IPS DF 19.7 (cell line): ENCODE data around the gene SLC25A15.
"Not testable (repeated sequence)": the region's sequence is repeated elsewhere in the genome, so short reads cannot be mapped to it uniquely, and the experiment has no call there.

Source experiments
- DNase-seq: peaks from one replicate; pipeline ENCODE4 v3.0.0-alpha.2; 2013; ENCODE audit warnings: low read depth, low spot score

Gene SLC25A15

DNA sequence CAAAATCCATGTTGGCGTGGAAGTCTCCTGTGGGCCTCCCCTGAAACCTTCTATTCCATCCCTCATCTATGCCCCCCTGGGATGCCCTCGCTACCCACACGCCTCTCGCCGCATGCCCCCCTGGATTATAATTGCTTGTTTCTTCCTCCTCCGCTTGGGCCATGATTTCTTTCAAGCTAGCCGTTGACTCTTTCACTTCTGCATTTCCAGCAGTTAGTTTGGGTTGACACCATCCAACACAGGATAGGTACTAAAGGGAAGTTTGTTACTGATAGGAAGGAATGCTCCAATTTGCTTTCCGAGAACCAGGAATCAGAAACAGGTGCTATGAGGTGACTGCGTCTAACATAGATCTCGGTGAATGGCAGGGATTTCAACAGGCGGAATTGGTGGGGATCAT lies 7.7 kb upstream of the SLC25A15 start:
- DNase-seq: no peak

GRCh38 chr13:40782971-40783370 lies 6.4 kb upstream of the SLC25A15 start:
- DNase-seq: not testable (repeated sequence)

GRCh38 chr13:40784540-40784939 lies 4.9 kb upstream of the SLC25A15 start:
- DNase-seq: no peak

- no peak for DNase-seq
These were observed 2.8 kb upstream of the SLC25A15 start for GRCh38 chr13:40786568-40786996.

DNA sequence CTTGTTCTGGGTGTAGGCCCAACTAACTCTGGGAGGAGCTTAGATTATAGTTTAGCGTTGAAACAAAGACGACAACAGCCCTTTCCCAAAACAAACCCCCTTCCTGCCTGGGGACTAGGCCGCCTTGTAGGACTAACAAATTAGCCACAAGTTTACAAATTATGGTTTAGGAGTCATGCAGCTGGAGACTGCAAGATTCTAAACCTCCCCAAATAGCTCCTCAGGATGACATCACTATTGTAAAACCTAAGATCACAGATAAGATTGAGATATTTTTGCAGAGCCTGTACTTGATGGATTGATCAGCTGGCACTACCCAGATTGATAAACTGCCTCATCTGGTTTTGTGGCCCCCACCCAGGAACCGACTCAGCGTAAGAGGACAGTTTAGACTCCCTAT lies 2.3 kb upstream of the SLC25A15 start:
- no peak for DNase-seq

- DNase-seq: not testable (repeated sequence)
These were observed 704 bp upstream of the SLC25A15 start for GRCh38 chr13:40788540-40789274.

DNA sequence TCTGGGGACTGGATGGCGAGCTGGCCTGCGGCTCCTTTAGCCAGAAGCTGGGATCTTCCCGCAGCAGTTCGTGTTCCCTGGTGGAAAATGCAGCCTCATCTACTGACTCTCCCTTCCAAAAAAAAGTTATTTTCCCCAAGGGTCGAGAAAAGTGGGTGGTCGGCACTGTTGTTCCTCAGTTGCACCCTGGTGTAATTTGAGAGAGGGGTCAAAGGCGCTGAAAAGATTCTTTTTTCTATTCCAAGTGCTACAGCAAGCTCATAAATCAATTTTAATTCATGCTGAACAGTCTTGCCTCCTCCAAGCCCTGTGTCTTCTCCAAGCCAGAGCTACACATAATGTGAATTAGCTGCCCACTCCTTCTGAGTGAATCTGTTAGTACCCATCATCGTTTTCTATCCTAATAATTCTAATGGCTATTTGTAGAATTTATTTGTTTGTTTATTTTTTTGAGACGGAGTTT lies 774 bp downstream of the SLC25A15 start:
- no peak for DNase-seq

DNA sequence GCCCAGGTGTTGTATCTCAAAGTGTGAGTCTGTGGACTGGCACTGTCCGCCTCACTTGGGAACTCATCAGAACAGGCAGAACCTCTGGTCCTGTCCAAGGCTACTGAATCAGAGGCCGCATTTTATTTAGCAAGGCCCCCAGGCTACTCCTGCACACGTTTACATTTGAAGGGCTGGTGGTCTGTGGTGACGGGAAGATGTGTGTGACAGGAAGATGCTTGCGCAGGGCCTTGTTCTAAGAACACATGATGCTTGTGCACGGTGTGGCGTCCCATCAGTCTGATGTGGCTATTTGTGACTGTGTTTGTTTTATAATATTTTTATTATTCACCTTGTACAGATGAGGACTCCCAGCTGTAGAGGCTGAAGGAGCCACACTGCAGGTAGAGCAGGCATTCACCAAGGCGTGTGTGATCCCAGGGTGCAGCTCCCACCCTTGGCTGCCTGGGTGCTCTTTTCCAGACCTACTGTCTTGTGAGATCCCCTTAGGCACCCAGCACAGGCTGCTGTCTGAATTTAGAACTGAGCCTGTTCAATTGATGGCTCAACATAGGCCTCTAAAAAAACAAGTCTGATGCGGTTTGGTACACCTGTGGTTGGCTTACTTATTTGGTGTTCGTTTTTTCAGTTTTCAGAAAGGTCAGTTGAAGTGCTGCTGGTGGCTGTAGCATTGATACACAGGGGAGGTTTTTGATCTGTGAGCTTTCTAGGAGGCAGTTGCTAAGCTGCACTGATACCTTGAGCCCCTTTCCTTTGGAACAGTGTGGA lies 3.1 kb downstream of the SLC25A15 start:
- DNase-seq: no peak

DNA sequence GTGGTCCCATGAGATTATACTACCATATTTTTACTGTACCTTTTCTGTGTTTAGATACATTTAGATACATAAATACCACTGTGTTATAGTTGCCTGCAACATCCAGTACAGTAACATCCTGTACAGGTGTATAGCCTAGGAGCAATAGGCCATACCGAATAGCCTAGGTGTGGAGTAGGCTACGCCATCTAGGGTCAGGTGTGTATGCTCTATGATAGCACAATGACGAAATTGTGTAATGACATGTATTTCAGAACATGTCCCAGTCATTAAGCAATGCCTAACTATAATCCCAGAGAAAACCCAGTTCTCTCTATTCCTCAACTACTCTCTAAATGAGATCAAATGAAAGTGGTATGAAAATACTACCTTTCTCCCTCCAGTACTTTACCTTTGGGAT lies 3.9 kb downstream of the SLC25A15 start:
- no peak for DNase-seq

- no peak for DNase-seq
These were observed 5.3 kb downstream of the SLC25A15 start for GRCh38 chr13:40794414-40795368.

DNA sequence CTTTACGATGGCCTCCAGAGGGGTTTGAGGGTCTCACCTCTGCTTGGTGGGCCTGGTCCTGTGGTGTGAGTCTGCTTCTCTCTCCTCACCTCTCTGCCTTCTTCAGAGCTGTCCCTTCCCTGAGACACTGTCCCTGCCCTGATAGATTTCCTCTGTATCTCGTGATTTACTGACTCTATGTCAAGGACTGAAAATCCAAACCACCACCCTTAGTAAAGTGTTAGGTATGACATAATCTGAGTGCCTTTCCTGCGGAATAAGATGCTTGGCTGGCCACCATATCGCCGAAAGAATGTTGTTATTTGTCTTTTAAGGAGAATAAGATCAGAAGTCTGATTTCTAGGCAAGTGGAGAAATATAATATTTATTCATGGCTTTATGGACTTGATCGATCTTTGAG lies 7.2 kb downstream of the SLC25A15 start:
- DNase-seq: no peak

DNA sequence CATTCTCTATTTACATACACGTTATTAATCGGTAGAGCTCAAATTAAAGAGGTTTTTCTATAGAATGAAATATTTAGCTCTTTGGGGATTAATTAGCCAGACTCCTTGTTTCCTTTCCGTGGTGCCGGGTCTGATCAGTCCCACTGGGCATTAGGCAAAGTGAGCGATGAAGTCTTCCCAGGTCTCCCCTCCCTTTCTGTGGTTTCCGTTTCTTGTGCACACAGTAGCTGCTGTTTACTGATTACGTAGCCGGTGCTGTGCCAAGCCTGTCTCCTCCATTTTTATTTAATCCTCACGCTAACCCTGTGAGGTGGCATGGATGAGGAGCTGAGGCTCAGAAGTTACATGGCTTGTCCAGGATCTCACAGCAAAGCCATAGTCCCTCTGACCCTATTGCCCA lies 9.0 kb downstream of the SLC25A15 start:
- no peak for DNase-seq

DNA sequence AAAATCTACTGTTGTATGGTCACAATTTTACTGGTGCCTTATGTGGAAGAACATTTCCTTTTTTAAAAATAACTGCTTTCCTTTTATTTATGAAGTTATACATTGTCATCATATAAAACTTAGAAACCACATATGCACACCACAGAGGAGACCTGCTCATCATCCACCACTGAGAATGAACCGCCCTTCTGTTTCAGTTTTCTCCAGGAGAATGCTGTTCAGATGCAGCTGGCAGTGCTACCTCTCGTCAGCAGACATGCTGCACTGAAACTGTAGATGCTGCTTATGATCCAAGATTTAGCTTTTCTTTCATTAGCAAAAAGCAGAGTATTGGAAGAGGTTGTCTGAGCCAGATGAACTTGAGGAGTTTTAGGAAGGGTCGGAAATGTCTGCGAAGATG lies 10.1 kb downstream of the SLC25A15 start:
- DNase-seq: no peak

DNA sequence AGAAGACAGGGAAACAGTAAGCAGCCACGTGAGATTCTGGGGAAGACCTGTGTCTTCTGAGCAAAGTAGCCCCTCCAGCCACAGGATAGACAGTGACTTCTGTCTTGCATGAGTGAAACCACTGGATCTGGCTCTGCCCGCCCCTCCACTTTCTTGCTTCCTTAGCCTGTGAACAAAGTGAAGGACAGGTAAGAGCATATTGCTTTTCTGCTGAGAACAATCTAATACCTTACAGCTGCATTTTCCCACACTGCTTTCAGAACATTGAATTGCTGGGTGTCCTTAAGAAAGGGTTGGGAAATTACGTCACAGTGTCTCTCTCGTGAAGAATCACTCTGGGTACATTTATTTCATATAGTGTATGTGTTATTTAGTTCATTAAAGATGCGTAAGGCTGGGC lies 11.1 kb downstream of the SLC25A15 start:
- DNase-seq: no peak

GRCh38 chr13:40801255-40802217 lies 12.1 kb downstream of the SLC25A15 start:
- no peak for DNase-seq

DNA sequence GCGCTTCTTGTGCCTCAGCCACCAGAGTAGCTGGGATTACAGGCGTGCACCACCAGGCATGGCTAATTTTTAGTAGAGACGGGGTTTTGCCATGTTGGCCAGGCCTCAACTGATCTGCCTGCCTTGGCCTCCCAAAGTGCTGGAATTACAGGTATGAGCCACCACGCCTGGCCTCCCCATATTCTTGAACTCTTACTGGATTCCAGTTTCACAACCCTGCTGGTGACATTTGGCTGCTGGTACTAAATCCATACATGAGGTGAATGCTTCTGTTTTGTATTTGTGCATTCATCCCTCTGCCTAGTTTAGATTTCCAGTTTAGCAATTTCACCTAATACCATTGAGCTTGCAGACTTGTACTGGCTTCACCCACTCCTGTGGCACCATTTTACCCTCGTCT lies 13.9 kb downstream of the SLC25A15 start:
- DNase-seq: no peak

DNA sequence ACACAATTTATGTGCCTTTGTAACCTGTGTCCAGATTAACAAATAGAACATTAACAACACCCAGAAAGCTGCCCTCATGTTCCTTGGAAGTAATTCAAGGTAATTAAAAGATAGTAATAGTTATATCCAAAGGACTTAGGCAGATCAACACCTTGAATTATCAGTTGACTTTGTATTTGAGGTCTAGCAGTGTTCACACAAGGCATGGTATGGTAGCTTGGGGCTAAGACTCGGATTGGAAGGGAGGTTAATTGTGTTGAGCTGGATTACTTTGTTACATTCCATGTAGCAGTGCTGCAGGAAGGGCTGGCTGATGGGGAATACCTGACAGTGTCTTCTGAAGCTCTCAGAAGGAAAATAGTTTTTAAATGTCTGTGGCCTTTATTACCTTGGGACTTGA lies 16.8 kb downstream of the SLC25A15 start:
- DNase-seq: no peak

DNA sequence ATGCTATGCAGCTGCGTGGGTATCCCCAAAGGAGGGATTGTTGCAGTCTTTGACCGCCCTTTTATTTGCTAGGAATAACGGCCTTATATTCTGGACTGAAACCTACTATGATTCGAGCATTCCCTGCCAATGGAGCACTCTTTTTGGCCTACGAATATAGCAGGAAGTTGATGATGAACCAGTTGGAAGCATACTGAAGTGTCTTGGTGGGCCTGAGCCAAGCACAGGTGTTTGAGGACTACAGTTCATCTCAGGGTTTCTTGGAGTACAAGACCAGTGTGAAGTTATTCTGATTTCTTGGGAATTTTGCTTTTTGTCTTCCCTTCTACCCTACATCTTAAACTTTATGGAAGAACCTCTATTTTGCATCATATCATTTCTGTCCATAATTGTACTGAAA lies 20.1 kb downstream of the SLC25A15 start:
- DNase-seq: no peak

DNA sequence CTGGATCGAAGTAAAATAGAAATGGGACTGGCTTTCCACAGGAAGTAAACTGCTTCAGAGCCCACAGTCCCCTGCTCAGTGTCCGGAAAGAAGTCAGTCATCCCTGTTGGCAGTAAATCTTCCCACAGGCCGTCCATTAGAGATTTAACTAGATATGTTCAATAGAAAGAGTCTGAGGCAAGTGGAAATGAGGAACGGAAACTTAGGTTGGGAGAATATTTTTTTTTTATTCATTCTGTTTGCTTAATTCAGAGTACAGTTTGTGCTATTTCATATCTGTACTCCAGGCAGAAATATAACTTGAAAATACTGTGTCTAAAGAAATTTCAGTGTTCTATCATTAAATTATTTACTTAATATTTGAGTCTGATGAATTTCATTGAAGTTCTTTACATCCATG lies 22.7 kb downstream of the SLC25A15 start:
- no peak for DNase-seq

DNA sequence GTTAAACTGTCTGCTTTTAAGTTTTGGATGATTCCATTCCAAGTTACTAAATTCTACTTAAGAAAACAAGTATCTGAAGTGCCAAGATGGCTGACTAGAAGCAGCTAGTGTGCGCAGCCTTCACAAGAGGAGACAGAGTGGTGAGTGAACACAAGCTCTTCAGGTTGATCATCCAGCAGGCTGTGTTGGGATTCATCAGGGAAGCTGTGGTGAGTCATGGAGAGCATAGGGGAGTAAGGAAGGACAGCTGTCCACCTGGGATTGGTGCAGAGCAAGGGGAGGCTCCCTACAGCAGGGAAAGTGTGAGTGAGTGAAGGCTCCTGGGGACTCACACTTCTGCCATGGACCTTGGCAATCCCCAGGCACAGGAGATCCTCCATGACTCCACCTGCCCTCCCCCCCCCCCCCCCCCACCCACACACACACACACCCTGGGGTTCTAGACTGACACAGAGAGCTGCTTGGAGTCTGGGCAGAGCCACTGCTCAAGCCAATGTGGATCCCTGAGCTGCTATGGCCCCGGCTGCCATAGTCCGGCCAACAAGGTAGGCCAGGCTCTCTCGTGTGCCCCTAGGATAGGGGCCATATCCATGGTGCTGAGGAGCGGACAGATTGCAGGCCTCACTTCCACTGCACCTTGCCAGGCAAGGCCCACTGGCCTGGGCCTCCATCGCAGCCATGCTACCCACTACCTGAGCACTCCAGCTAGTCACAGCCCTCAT lies 23.5 kb downstream of the SLC25A15 start:
- no peak for DNase-seq
